PC-3 (cell line): ENCODE measurements around the gene ZNF646. TPM values are rescaled to one million over a fixed set of nuclear protein-coding genes. Genes with fewer than 3 reads are reported as not detected.
A peak's percentile ranks its signal among the peaks of the same experiment; 100 is the strongest.
"Not testable (repeated sequence)": the region's sequence is repeated elsewhere in the genome, so short reads cannot be mapped to it uniquely, and the experiment has no call there.

Source experiments
- ATAC-seq: fragments of 200-7000 bp; cut with Tn5 transposase; 2 replicates; pipeline ENCODE4 v1.9.1; 2020; ENCODE audit warnings: mild to moderate bottlenecking, moderate library complexity
- BruUV-seq: library from RNA; stranded (reverse); fragments of 400-500 nt; replicated peaks from 2 replicates; lab custom pipeline; 2021; lab: Mats Ljungman, UMichigan
- CTCF ChIA-PET: fragments of 300-600 bp; sonication (Branson Sonifier 250); formaldehyde crosslinking; loops from one replicate; lab custom pipeline; 2022; ENCODE audit warnings: antibody characterized with exemption; lab: Charles Lee
- POLR2A ChIA-PET: fragments of 300-600 bp; sonication (Branson Sonifier 250); formaldehyde crosslinking; loops from one replicate; lab custom pipeline; 2022; ENCODE audit warnings: antibody characterized with exemption; ENCODE audit not compliant: unreplicated experiment; lab: Charles Lee
- DNase-seq: peaks from one replicate; pipeline ENCODE4 v3.0.0-alpha.2; 2015
- H2AFZ ChIP-seq: fragments of 300-600 bp; sonication (generic); 2 replicates; pipeline ENCODE4 v1.6.0; 2016; ENCODE audit warnings: antibody characterized with exemption, low read length
- H3F3A ChIP-seq: fragments of 300-600 bp; sonication (generic); one replicate; pipeline ENCODE4 v1.6.0; 2017; ENCODE audit warnings: antibody characterized with exemption, low read length, control low read depth, mild to moderate bottlenecking; ENCODE audit not compliant: unreplicated experiment
- H3K27ac ChIP-seq: fragments of 300-600 bp; sonication (generic); 2 replicates; pipeline ENCODE4 v1.5.1; 2016; ENCODE audit warnings: mild to moderate bottlenecking, low read length
- H3K27me3 ChIP-seq: fragments of 300-600 bp; sonication (generic); 2 replicates; pipeline ENCODE4 v1.6.1; 2016; ENCODE audit warnings: low read length, mixed read lengths
- H3K36me3 ChIP-seq: fragments of 300-600 bp; sonication (generic); 2 replicates; pipeline ENCODE4 v1.6.1; 2016; ENCODE audit warnings: low read depth, mixed run types, low read length, mixed read lengths
- H3K4me1 ChIP-seq: fragments of 300-600 bp; sonication (generic); 2 replicates; pipeline ENCODE4 v1.5.1; 2016; ENCODE audit warnings: low read length; ENCODE audit not compliant: insufficient read depth
- H3K4me2 ChIP-seq: fragments of 300-600 bp; sonication (generic); 2 replicates; pipeline ENCODE4 v1.6.0; 2016; ENCODE audit warnings: low read length
- H3K4me3 ChIP-seq: fragments of 300-600 bp; sonication (generic); 2 replicates; pipeline ENCODE4 v1.5.1; 2016; ENCODE audit warnings: mild to moderate bottlenecking, low read length, mixed read lengths
- H3K79me2 ChIP-seq: fragments of 300-600 bp; sonication (generic); 2 replicates; pipeline ENCODE4 v1.6.1; 2017; ENCODE audit warnings: low read length, mixed read lengths
- H3K9ac ChIP-seq: fragments of 300-600 bp; sonication (generic); 2 replicates; pipeline ENCODE4 v1.6.0; 2016; ENCODE audit warnings: mild to moderate bottlenecking, low read length
- H3K9me2 ChIP-seq: fragments of 300-600 bp; sonication (generic); replicated peaks from 2 replicates; pipeline ENCODE4 v1.6.1; 2016; ENCODE audit warnings: mixed run types, low read length, mixed read lengths
- H3K9me3 ChIP-seq: fragments of 300-600 bp; sonication (generic); 2 replicates; pipeline ENCODE4 v1.6.1; 2016; ENCODE audit warnings: low read length, mixed read lengths
- H4K20me1 ChIP-seq: fragments of 300-600 bp; sonication (generic); 2 replicates; pipeline ENCODE4 v1.6.1; 2016; ENCODE audit warnings: low read length, mixed read lengths
- EZH2 ChIP-seq: fragments of 300-600 bp; sonication (generic); IDR thresholded peaks from one replicate; pipeline ENCODE4 v1.6.1; 2017; ENCODE audit warnings: antibody characterized with exemption, mild to moderate bottlenecking, low read length; ENCODE audit not compliant: unreplicated experiment
- EZH2phosphoT487 ChIP-seq: fragments of 300-600 bp; sonication (generic); IDR thresholded peaks from 2 replicates; pipeline ENCODE4 v1.6.1; 2018; ENCODE audit warnings: mild to moderate bottlenecking, antibody characterized with exemption, low read length, borderline replicate concordance
- intact Hi-C: fragments of 100-400 bp; cut with micrococcal nuclease; formaldehyde crosslinking; loops from 2 replicates; pipeline ENCODE4 v1.9.0; 2023
- total RNA-seq: library from RNA; depleted of rRNA; stranded (reverse); fragments of >200 nt; gene quantifications from 2 replicates; pipeline ENCODE4 v1.2.3, GENCODE V29; 2014
- TF ChIP-seq, protein P1 (sequence below): fragments of 300-600 bp; sonication (generic); conservative IDR thresholded peaks from 2 replicates; pipeline ENCODE4 v1.5.1; 2017; ENCODE audit warnings: antibody characterized with exemption, low read depth, mild to moderate bottlenecking, low read length

ZNF646 gene
- total RNA-seq, 1 experiment from 2014 or later = 8.5 TPM

DNA sequence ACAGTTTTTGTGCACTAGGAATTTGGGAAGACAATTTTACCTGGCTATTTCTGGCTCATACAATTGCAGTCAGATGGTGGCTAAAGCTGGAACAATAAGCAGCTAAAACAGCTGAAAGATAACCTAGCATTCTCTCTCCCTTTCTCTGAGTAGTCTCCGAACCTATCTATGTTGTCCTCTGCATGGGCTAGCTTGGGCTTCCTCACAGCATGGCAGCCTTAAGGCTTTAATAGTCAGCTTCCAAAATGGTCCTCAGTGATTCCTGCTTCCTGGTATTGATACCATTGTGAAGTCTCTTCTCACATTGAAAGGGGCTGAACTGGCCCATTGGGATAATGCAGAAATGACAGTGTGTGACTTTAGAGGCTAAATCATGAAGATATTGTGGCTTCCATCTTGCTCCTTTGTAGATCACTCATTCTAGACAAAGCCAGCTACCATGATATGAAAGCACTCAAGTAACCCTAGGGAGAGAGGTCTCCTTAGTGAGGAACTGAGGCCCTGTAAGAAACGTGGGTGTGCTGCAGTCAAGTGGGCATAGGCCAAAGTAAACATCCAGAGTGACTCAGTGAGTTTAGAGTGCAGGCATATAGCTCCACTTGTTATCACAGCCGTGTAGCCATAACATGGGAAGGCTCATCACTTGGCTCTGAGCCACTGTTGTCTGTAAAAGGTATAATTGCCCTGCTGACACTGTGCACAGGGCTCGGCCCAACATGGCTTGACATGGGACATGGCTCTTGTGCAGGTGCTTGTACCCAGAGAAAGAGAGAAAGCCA lies 25.8 kb downstream of the ZNF646 start:
- H3K79me2 ChIP-seq = no peaks in the 10 kb centered on the region
- no peak overlapping the region for H3K9ac ChIP-seq
- H3F3A ChIP-seq = no peaks in the 10 kb centered on the region
- TF ChIP-seq EZH2phosphoT487 (no peak), EZH2 (no peak)
- TF ChIP-seq, protein P1, sequence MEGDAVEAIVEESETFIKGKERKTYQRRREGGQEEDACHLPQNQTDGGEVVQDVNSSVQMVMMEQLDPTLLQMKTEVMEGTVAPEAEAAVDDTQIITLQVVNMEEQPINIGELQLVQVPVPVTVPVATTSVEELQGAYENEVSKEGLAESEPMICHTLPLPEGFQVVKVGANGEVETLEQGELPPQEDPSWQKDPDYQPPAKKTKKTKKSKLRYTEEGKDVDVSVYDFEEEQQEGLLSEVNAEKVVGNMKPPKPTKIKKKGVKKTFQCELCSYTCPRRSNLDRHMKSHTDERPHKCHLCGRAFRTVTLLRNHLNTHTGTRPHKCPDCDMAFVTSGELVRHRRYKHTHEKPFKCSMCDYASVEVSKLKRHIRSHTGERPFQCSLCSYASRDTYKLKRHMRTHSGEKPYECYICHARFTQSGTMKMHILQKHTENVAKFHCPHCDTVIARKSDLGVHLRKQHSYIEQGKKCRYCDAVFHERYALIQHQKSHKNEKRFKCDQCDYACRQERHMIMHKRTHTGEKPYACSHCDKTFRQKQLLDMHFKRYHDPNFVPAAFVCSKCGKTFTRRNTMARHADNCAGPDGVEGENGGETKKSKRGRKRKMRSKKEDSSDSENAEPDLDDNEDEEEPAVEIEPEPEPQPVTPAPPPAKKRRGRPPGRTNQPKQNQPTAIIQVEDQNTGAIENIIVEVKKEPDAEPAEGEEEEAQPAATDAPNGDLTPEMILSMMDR = no peak
- BruUV-seq = no TSS peak
- intact Hi-C loops = no loop called here
- ATAC-seq (no peak), DNase-seq (peak; percentile 12)
- POLR2A ChIA-PET = interaction anchor here (0.9 kb wide), 1 partner anchor 17 kb away, joined by 4 read pairs; the partner anchor contains the start of gene KAT8
- CTCF ChIA-PET = interaction anchor here (1.2 kb wide), 1 partner anchor 42 kb away, joined by 3 read pairs; no protein-coding TSS in a partner anchor
- no peaks in the 10 kb centered on the region for H3K4me1 ChIP-seq
- H3K27me3 ChIP-seq = no peaks in the 10 kb centered on the region
- H3K27ac ChIP-seq = no peak overlapping the region
- H4K20me1 ChIP-seq = no peaks in the 10 kb centered on the region
- H3K9me2 ChIP-seq = no peaks in the 10 kb centered on the region
- H3K4me2 ChIP-seq = no peak overlapping the region
- H3K36me3 ChIP-seq = no peaks in the 10 kb centered on the region
- H2AFZ ChIP-seq = no peak overlapping the region
- no peaks in the 10 kb centered on the region for H3K9me3 ChIP-seq
- H3K4me3 ChIP-seq = no peak overlapping the region

DNA sequence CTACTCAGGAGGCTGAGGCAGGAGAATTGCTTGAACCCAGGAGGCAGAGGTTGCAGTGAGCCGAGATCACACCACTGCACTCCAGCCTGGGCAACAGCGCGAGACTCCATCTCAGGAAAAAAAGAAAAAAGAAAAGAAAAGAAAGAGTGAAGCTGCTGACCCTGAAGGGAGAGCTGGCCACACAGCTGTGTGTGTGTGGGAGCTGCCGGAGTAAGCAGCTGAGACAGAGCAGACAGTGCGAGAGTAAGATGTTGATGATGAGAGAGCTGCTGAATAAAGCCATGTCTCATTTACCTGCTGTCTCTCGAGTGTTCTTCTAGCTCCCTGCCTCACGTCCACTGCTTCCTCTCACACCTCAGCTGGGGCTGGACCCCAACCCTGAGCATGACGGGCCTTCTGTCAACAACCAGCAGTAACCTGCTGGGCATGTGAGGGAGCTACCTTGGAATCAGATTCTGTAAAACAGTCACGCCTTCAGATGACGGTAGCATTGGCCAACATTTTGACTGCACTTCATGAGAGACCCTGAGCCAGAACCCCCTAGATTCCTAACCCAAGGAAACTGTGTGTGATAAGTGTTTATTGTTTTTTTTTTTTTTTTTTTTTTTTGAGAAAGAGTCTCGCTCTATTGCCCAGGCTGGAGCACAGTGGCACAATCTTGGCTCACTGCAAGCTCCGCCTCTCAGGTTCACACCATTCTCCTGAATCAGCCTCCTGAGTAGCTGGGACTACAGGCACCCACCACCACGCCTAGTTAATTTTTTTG lies 26.8 kb downstream of the ZNF646 start:
- H3K4me1 ChIP-seq, H3K4me2 ChIP-seq, ATAC-seq, H3K9me2 ChIP-seq, H3K9me3 ChIP-seq, H4K20me1 ChIP-seq, H3K9ac ChIP-seq, H3K4me3 ChIP-seq, H3F3A ChIP-seq, intact Hi-C loops, H3K27ac ChIP-seq, H3K36me3 ChIP-seq, DNase-seq, BruUV-seq, H2AFZ ChIP-seq, H3K79me2 ChIP-seq, H3K27me3 ChIP-seq: not testable (repeated sequence)
- ChIA-PET CTCF (interaction anchor here (1.2 kb wide), 1 partner anchor 41 kb away, joined by 3 read pairs; no protein-coding TSS in a partner anchor), POLR2A (interaction anchor here (0.7 to 0.9 kb wide), 2 partner anchors 16 to 82 kb away, joined by 3 to 4 read pairs; partner anchors contain the start of gene KAT8)

DNA sequence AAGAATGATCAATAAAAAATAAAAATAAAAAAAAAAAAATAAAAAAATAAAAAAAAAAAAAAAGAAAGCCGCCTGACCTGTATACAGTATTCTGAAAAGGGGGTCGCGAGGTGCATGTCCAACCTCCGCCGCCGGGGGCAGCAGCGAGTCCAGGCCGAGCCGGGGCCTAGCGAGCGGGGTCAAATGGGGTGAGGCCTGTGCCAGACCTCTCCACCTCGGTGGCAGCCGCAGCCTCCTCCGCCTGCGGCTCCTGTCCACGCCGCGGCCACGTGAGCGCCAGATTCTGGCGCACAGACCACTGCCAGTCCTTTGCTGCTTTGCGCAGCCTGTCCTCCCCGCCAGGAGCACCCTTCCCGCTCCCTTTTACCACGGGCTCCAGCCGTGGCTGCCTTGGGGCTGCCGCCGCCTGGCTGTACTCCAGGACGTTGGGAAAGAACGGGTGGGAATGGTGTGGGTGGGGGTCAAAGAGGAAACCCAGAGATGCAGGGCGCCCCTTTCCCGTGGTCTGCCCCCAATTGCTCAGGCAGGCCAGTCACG lies 31.5 kb downstream of the ZNF646 start:
- intact Hi-C loops = no loop called here
- no peak overlapping the region for H3K4me2 ChIP-seq

More for the DNA sequence above, 31.5 kb downstream of the ZNF646 start:
- ChIA-PET POLR2A (no interaction called here), CTCF (no interaction called here)
- Histone ChIP-seq H3K36me3 (0 out of 2 replicates have a peak, but pooled peaks cover 2% of the 10 kb centered on the region), H3K27ac (no peak overlapping the region), H3K27me3 (no peaks in the 10 kb centered on the region), H3K4me3 (no peak overlapping the region), H2AFZ (peak overlapping the region; percentile 57; the same call in 1 of the 2 replicates), H3K9ac (no peak overlapping the region), H3F3A (no peaks in the 10 kb centered on the region), H3K9me2 (no peaks in the 10 kb centered on the region), H4K20me1 (no peaks in the 10 kb centered on the region), H3K4me1 (peaks cover 17% of the 10 kb centered on the region), H3K79me2 (peaks cover 15% of the 10 kb centered on the region), H3K9me3 (no peaks in the 10 kb centered on the region)
- TF ChIP-seq EZH2 (no peak), EZH2phosphoT487 (no peak)
- TF ChIP-seq, protein P1 = peak; percentile 53; the same call in 1 of the 2 replicates
- DNase-seq = peak; percentile 42
- peak; percentile 38; the same call in 1 of the 2 replicates for ATAC-seq
- no TSS peak for BruUV-seq
